Measurements from ENCODE around the gene EEF1AKMT3.

EEF1AKMT3 gene

DNA sequence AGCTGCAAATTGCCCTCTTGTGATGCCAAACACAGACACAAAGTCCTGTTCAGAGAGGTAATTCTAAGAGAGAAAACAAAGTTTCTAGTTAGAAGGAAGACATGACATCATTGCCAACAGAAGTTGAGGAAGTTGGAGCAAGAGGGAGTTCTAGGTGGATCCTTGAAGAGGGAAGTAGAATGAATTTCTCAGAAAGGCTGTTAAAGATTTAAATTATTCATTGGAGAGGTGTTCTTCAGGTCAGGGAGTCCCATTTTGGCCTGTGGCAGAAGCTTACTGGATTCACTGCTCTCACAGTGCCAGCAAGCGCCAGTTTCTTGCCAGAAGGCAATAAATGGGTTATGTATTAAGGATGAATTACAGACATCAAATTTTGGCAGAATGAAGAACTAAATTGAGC, 25.5 kb downstream of the EEF1AKMT3 start:
- TF ChIP-seq, protein P1, sequence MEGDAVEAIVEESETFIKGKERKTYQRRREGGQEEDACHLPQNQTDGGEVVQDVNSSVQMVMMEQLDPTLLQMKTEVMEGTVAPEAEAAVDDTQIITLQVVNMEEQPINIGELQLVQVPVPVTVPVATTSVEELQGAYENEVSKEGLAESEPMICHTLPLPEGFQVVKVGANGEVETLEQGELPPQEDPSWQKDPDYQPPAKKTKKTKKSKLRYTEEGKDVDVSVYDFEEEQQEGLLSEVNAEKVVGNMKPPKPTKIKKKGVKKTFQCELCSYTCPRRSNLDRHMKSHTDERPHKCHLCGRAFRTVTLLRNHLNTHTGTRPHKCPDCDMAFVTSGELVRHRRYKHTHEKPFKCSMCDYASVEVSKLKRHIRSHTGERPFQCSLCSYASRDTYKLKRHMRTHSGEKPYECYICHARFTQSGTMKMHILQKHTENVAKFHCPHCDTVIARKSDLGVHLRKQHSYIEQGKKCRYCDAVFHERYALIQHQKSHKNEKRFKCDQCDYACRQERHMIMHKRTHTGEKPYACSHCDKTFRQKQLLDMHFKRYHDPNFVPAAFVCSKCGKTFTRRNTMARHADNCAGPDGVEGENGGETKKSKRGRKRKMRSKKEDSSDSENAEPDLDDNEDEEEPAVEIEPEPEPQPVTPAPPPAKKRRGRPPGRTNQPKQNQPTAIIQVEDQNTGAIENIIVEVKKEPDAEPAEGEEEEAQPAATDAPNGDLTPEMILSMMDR (conservative IDR thresholded peaks at IDR 0.05; ENCODE audit: low read length), result no peak
- no peak overlapping the region for H3K4me3 ChIP-seq (ENCODE audit: low read length)
- DNase-seq (ENCODE audit: low read depth), result no peak

DNA sequence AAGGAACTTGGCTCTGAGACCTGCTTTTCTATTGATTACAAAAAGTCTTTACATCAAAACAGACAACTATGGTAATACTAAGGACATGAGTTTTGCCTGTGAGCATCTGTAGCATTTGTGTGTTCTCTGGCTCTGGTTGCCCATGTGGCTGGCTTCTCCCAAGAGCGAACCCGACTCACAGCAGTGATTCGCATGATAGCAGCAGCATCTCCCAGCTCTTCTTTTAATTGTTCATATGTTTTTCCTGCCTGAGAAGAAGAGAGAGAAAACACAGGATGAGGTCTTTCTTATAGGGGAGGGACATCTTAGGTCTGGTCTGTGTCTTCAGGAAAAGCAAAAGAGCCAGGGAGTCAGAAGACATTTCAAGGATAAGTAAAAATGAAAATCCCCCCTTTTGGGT, 28.6 kb downstream of the EEF1AKMT3 start:
- no peak for DNase-seq (ENCODE audit: low read depth)
- TF ChIP-seq, protein P1 (conservative IDR thresholded peaks at IDR 0.05; ENCODE audit: low read length), result no peak

DNA sequence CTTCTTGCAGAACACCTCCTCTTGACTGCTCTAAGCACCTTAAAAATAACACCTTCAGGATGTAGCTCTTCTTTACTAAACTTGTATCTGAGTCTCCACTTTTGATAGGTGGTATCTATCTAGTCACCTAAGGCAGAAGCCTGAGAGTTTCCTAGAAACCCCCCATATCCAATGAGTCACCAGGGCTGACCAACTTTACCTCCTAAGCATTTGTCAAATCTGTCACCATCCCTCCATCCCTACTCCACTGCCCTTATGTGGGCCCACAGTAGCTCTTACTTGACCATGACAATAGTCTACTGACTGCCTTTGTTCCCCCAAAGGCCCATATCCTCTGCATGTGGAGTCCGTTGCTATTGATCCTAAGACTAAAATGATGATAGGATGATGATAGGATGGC, 30.2 kb downstream of the EEF1AKMT3 start:
- TF ChIP-seq, protein P1 (conservative IDR thresholded peaks at IDR 0.05; ENCODE audit: low read length), result no peak
- H3K4me3 ChIP-seq (ENCODE audit: low read length), result no peak overlapping the region

More for the DNA sequence above, 28.6 kb downstream of the EEF1AKMT3 start:
- no peak overlapping the region for H3K4me3 ChIP-seq (ENCODE audit: low read length)

DNA sequence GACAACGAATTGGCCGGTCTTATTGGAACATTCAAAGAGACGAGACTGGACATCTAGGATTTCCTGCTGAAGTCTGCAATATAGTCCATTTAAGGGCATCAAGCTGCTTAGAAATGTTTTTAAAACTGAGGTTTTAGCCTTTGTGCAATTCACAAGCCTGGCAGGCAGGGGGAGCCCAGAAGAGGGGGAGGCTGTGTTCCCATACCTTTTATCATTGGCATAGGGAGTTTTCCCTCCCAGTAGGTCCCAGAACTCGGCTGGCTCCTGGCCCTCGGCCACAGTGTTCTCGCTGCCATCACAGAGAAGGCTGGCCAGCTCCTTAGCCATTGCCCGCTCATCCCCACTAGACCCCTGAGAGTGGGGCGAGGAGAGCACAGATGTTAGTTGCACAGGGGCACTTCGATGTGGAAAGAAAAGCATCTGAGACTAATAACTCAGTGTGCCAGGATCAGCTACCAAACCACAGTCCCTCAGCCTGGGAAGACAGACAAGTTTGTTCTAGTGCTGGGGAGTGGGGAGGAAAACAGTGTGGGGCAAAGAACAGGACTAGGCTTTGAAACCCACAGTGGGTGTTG, 31.0 kb downstream of the EEF1AKMT3 start:
- H3K4me3 ChIP-seq (ENCODE audit: low read length), result no peak overlapping the region
- TF ChIP-seq, protein P1 (conservative IDR thresholded peaks at IDR 0.05; ENCODE audit: low read length), result peak; percentile 86
- peak; percentile 56 for DNase-seq (ENCODE audit: low read depth)

More for the DNA sequence above, 30.2 kb downstream of the EEF1AKMT3 start:
- no peak for DNase-seq (ENCODE audit: low read depth)

DNA sequence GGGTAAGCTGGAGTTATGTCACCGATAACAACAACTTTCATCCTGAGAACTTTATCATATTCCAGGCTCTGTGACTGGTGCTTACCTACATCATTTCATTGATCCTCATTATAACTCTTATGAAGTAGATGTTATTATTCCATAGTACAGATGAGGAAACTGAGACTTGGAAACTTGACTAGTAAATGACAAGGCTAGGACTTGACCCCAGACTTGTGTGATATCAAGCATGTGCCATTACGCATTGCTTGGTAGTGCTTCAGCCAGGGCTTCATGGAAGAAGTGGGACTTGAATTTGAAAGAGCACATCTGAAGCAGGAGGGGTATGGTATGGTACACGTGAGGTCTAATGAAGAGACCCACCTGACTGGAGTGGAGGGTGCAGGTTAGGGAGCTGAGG, 34.3 kb downstream of the EEF1AKMT3 start:
- TF ChIP-seq, protein P1 (conservative IDR thresholded peaks at IDR 0.05; ENCODE audit: low read length), result no peak
- DNase-seq (ENCODE audit: low read depth), result no peak
- no peak overlapping the region for H3K4me3 ChIP-seq (ENCODE audit: low read length)

DNA sequence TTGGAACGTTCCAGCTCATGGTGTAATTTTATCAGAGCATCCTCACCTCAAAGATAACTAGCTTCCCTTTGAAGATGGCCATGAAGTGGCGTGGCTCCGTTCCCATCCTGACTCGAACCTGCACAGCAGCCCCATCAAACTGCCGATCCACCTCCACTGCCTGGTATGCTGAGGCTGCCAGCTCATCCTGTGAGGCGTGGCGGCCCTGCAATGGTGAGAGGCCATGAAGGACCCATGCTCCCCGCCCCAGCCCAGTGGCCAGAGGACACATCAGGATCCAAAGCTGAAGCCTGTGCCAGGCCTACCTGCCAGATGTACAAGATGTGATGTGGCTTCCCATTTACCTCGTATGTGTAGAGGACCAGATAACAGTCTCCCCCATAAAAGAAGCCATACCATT, 34.9 kb downstream of the EEF1AKMT3 start:
- no peak overlapping the region for H3K4me3 ChIP-seq (ENCODE audit: low read length)
- TF ChIP-seq, protein P1 (conservative IDR thresholded peaks at IDR 0.05; ENCODE audit: low read length), result no peak
- no peak for DNase-seq (ENCODE audit: low read depth)

DNA sequence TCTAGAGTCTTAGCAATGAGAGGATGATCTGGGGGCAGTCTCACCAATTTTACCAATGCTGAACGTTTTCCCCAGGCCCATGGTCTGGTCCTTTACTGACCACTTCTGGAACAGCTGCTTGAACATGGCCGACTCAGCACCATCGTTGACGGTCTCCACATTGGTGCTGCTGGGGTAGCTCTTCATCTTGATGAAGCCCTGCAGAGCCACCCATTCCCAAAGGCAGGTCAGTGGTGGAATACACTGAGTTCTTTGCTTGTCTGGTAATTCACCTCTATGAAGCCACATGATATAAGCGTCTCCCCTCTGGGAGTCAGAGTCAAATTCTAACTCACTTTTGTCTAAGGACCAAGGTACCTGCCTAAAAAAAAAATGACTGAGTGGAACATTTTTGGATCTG, 35.9 kb downstream of the EEF1AKMT3 start:
- no peak for DNase-seq (ENCODE audit: low read depth)
- TF ChIP-seq, protein P1 (conservative IDR thresholded peaks at IDR 0.05; ENCODE audit: low read length), result no peak
- H3K4me3 ChIP-seq (ENCODE audit: low read length), result no peak overlapping the region

All from AG10803 (cell line).